Measurements from ENCODE around the gene GPR132.

GPR132 gene

DNA sequence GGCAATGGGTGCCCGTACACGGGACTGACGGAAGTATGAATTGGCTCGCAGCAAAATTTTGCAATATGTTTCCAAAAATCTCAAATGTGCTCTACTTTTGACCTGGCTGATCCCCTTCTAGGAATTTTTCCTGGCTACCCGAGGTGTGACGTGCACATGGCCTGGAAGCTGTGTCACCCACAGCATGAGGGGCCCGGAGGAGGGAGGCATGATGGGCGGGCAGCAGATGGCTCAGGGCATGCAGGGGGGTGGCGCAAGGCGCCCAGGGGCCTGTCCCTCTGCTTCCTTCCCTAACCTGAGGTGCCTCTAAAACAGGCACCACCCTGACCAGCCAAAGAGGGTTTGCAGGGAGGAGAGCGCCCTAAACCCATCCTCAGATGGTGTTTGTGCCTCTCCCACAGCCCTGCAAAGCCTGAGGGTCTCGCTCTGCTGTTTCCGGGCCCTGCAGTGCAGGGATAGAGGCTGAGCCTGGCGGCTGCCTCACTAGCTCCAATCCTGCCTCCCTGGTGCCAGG, 6.7 kb downstream of the GPR132 start:
- TF ChIP-seq CTCF (IDR thresholded peaks at IDR 0.05; ENCODE audit: borderline replicate concordance, control extremely low read depth, extremely low read depth, insufficient read depth, missing control alignments) = no peak
- no peak for DNase-seq (ENCODE audit: low spot score)
- in situ Hi-C loops (cut with MboI; ENCODE audit: low sequenced_read_pairs, unreplicated experiment) = no loop called here

DNA sequence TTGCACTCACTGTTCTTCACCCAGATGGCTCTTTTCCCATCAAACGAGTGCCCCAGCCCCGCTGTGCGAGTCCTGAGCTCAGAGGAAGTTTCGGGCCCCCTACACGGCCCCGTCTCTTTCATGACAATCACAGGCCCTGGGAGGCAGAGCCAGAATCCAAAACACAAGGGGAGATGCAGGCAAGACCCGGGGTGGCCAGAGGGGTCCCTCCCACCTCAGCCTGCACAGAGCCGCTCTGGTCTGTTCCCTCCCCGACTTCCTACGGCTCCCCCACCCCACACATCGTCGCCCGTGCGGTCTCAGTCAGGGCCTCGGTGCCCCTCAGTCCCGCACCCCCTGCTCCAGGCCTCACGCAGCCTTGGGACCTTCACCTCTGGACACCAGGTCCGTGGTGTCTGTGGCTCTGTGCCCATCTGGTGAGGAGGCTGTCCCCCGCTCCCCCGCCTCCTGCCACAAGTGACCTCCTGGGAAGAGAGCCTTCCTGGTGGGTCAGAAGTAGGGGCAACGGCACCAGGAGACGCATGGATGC, 8.9 kb downstream of the GPR132 start:
- no peak for DNase-seq (ENCODE audit: low spot score)
- in situ Hi-C loops (cut with MboI; ENCODE audit: low sequenced_read_pairs, unreplicated experiment) = no loop called here
- TF ChIP-seq CTCF (IDR thresholded peaks at IDR 0.05; ENCODE audit: borderline replicate concordance, control extremely low read depth, extremely low read depth, insufficient read depth, missing control alignments) = no peak

- in situ Hi-C loops (cut with MboI; ENCODE audit: low sequenced_read_pairs, unreplicated experiment) = no loop called here
- TF ChIP-seq CTCF (IDR thresholded peaks at IDR 0.05; ENCODE audit: borderline replicate concordance, control extremely low read depth, extremely low read depth, insufficient read depth, missing control alignments) = no peak
- no peak for DNase-seq (ENCODE audit: low spot score)
Observed at GRCh38 chr14:105055736-105056302, 9.4 kb downstream of the GPR132 start.

GRCh38 chr14:105055334-105055733, 9.9 kb downstream of the GPR132 start:
- TF ChIP-seq CTCF (IDR thresholded peaks at IDR 0.05; ENCODE audit: borderline replicate concordance, control extremely low read depth, extremely low read depth, insufficient read depth, missing control alignments) = no peak
- in situ Hi-C loops (cut with MboI; ENCODE audit: low sequenced_read_pairs, unreplicated experiment) = no loop called here
- no peak for DNase-seq (ENCODE audit: low spot score)

- no peak for DNase-seq (ENCODE audit: low spot score)
- in situ Hi-C loops (cut with MboI; ENCODE audit: low sequenced_read_pairs, unreplicated experiment) = no loop called here
Observed at GRCh38 chr14:105053996-105054395, 11.2 kb downstream of the GPR132 start.

GRCh38 chr14:105053421-105053820, 11.8 kb downstream of the GPR132 start:
- no peak for DNase-seq (ENCODE audit: low spot score)
- no peak for TF ChIP-seq CTCF (IDR thresholded peaks at IDR 0.05; ENCODE audit: borderline replicate concordance, control extremely low read depth, extremely low read depth, insufficient read depth, missing control alignments)
- in situ Hi-C loops (cut with MboI; ENCODE audit: low sequenced_read_pairs, unreplicated experiment) = no loop called here

More at GRCh38 chr14:105053996-105054395, 11.2 kb downstream of the GPR132 start:
- TF ChIP-seq CTCF (IDR thresholded peaks at IDR 0.05; ENCODE audit: borderline replicate concordance, control extremely low read depth, extremely low read depth, insufficient read depth, missing control alignments) = no peak

Data from GM13976 (cell line).